Bronchial epithelial cell (primary cell): ENCODE data around the gene COQ10B. TPM values are rescaled to one million over a fixed set of nuclear protein-coding genes. Genes with fewer than 3 reads are reported as not detected.
A peak's percentile ranks its signal among the peaks of the same experiment; 100 is the strongest.

Source experiments
- DNase-seq: peaks from one replicate; pipeline ENCODE4 v3.0.0-alpha.2; 2010; ENCODE audit warnings: low read depth
- FAIRE-seq: peaks from 2 replicates; lab custom pipeline; 2011; peaks lifted over from hg19 to GRCh38; lab: Jason Lieb, UNC
- H3K27me3 ChIP-seq: 2 replicates; pipeline ENCODE4 v1.5.1; 2011; ENCODE audit warnings: low read length; ENCODE audit not compliant: control insufficient read depth, insufficient read depth
- H3K36me3 ChIP-seq: 2 replicates; pipeline ENCODE4 v1.5.1; 2011; ENCODE audit warnings: low read length; ENCODE audit not compliant: control insufficient read depth, insufficient read depth
- H3K4me3 ChIP-seq: 2 replicates; pipeline ENCODE4 v1.5.1; 2011; ENCODE audit warnings: mild to moderate bottlenecking, low read depth, low read length, control low read depth
- CTCF ChIP-seq: IDR thresholded peaks from 2 replicates; pipeline ENCODE4 v1.5.1; 2011; ENCODE audit warnings: mild to moderate bottlenecking, moderate library complexity, low read length, control low read depth, inconsistent platforms; ENCODE audit not compliant: insufficient read depth, severe bottlenecking
- total RNA-seq: library from RNA; depleted of rRNA; stranded (reverse); fragments of >200 nt; gene quantifications from 2 replicates; pipeline ENCODE4 v1.2.1, GENCODE V29; 2014

The COQ10B gene
- total RNA-seq, 1 donor from 2014 or later: 35.5 TPM

DNA sequence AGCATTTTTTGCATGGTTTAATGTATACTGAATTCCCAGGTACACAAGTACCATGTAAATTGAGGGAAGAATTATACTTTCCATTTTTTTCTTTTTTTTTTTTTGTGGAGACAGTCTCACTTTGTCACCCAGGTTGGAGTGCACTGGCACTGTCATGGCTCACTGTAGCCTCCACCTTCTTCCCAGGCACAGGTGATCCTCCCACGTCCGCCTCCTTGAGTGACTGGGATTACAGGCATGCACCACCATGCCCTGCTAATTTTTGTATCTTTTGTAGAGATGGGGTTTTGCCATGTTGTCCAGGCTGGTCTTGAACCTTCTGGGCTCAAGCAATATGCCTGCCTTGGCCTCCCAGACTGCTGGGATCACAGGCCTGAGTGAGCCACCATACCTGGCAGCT lies 50.6 kb downstream of the COQ10B start:
- DNase-seq (no peak), FAIRE-seq (no peak)
- no peaks in the 10 kb centered on the region for H3K27me3 ChIP-seq
- H3K4me3 ChIP-seq: no peak overlapping the region
- H3K36me3 ChIP-seq: peaks cover 2% of the 10 kb centered on the region
- TF ChIP-seq CTCF: no peak

DNA sequence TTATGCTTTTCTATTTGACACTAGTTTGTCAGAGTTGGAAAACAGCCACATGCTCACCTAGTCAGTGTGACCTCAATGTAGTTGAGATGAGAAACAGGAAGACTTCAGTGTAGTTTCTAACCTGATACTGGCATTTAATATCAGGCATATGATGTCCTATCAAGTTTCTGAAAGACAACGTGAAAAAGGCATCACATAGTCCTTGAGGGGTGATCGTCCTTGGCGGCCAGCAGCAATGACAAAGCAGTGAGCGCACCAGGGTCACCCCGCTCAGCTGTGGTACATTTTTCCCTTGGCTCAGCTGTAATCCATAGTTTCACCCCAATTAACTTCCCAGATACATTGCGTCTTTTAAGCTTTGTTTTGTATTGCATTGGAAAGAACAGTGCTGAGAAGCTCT lies 51.2 kb downstream of the COQ10B start:
- peaks cover 2% of the 10 kb centered on the region for H3K36me3 ChIP-seq
- H3K27me3 ChIP-seq: no peaks in the 10 kb centered on the region
- FAIRE-seq: no peak
- no peak for TF ChIP-seq CTCF
- DNase-seq: no peak
- no peak overlapping the region for H3K4me3 ChIP-seq

DNA sequence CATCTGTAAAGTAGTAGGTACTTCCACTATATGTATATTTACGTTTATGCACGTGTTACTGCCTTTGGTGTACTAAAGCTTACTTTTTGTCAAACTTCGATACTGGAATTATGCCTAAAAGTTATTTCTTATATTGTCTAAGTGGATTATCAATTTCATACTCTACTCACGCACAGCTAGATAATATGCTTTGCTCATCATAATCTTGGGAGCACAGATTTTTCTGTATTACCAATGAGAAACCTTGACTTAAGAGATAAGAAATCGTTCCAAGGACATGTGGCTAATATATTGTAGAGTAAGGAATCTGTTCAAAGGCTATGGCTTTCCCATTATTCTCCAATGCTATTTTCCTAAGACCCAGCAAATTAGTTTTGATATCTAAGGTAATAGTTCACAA lies 53.3 kb downstream of the COQ10B start:
- no peak for FAIRE-seq
- Histone ChIP-seq H3K27me3 (no peaks in the 10 kb centered on the region), H3K4me3 (no peak overlapping the region), H3K36me3 (peaks cover 2% of the 10 kb centered on the region)
- DNase-seq: no peak
- TF ChIP-seq CTCF: no peak

DNA sequence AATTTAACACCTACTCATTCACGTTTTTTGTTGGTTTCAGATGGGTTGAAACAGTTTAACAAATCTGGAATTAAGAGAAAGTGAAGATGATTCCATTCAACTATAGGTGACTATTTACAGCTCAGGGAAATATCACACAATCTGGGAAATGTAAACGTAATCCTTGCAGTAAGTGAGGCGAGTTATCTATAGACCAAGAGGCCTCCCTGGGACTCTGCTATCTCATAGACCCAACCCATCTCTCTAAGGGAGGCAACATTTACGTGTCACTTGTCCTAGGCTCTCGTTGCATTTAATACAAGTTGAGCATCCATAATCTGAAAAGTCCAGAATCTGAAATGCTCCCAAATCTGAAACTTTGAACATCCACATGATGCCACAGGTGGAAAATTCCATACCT lies 60.6 kb downstream of the COQ10B start:
- no peak for TF ChIP-seq CTCF
- DNase-seq: no peak
- Histone ChIP-seq H3K4me3 (no peak overlapping the region), H3K27me3 (no peaks in the 10 kb centered on the region), H3K36me3 (no peaks in the 10 kb centered on the region)
- FAIRE-seq: no peak

DNA sequence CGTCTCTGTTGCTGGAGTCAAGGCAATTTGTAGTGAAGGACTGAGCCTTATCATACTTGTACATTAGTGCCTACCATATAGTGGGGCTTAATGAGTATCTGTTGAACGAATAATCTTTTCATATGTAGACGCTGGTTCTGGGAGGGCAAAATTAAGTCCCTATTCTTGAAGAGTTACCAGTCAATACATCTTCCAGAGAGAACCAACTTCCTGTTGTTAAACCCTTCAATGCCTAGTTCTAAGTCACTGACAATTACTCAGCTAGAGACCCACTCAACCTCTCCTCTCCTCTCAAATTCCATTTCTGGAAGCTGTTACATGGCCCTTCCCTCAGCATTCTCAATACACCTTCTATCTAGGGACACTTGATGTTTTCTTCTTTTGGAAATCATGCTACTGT lies 61.4 kb downstream of the COQ10B start:
- no peak overlapping the region for H3K4me3 ChIP-seq
- no peaks in the 10 kb centered on the region for H3K36me3 ChIP-seq
- H3K27me3 ChIP-seq: no peaks in the 10 kb centered on the region
- FAIRE-seq (no peak), DNase-seq (peak; percentile 27)
- no peak for TF ChIP-seq CTCF

DNA sequence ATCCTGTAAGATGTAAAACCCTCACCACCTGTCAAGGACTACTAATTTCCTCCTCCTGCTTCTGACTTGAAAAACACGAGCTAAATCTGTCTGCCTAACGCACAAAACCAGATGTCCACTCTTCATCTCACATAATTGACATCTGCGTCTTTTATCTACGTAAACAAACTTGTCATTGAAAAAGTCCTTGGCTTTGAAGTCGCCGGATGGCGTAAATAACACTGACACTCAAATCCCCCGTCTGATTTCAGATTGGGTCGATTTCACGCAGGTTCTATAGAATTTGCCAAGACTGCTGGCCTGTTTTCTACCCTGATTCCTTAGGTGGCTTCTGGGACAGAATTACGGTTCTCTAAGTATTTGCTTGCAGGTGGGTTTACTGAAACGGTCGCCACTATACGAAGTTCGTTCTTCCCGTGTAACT lies 62.0 kb downstream of the COQ10B start:
- H3K4me3 ChIP-seq: peak overlapping the region; percentile 88
- DNase-seq (no peak), FAIRE-seq (no peak)
- no peaks in the 10 kb centered on the region for H3K36me3 ChIP-seq
- no peak for TF ChIP-seq CTCF
- no peaks in the 10 kb centered on the region for H3K27me3 ChIP-seq
